Left ventricle myocardium superior (tissue), 1 donor: Measurements from ENCODE around the gene INPP4B. TPM values are rescaled to one million over a fixed set of nuclear protein-coding genes. Genes with fewer than 3 reads are reported as not detected.

Source experiments
- ATAC-seq: fragments of 200-7000 bp; cut with Tn5 transposase; one replicate; pipeline ENCODE4 v1.9.1; 2020; ENCODE audit warnings: mild to moderate bottlenecking, moderate library complexity
- DNase-seq: peaks from one replicate; pipeline ENCODE4 v3.0.0-alpha.2; 2020
- intact Hi-C: fragments of 100-400 bp; cut with micrococcal nuclease; formaldehyde crosslinking; loops from one replicate; pipeline ENCODE4 v1.11.0; 2022
- total RNA-seq: library from RNA; stranded (reverse); fragmentation: NEBNext Ultra II Directional; extraction: Animal tissue kit (Norgen Biotek cat#: 25700); gene quantifications from one replicate; pipeline ENCODE4 v1.2.1, GENCODE V29; 2021
- donor health status: DM: no; HTN: yes; CAD: no; lungs with severe emphysema.

Gene INPP4B
- total RNA-seq, 1 donor from 2014 or later = 15.5 TPM

DNA sequence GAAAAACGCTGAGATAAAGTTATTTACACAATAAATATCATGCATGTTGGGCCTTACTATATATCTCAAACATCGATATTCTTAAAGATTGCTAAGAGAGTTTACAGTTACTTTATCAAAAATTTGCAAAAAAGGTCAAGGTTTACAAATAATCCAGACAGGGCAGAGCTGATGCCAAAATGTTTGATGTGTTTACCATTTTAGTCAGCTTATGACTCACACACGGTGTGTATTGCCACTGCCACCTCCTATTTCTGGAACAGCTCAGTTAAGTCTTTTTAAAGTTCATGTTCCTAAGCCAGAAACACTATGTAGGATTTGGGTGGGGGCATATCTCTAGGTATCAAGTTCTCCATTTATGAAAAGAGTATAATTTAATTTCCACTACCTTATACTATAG lies 580.6 kb downstream of the INPP4B start:
- DNase-seq (no peak), ATAC-seq (peak; percentile 93)
- intact Hi-C loops = no loop called here

DNA sequence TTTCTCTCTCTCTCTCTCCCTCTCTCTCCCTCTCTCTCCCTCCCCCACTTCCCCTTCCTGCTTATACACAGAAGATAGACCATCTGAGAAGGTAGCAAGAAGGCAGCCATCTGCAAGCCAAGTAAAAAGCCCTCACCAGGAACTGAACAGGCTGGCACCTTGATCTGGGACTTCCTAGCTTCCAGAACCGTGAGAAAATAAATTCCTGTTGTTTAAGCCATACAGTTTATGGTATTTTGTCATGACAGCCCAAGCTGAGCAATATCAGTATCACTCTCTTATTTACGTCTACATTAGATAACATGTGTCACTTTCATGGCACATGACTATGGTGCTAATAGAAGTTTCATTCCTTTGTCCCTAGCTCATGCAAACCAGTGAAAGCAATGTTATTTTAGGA lies 581.1 kb downstream of the INPP4B start:
- ATAC-seq (peak; percentile 93), DNase-seq (no peak)
- intact Hi-C loops = no loop called here

DNA sequence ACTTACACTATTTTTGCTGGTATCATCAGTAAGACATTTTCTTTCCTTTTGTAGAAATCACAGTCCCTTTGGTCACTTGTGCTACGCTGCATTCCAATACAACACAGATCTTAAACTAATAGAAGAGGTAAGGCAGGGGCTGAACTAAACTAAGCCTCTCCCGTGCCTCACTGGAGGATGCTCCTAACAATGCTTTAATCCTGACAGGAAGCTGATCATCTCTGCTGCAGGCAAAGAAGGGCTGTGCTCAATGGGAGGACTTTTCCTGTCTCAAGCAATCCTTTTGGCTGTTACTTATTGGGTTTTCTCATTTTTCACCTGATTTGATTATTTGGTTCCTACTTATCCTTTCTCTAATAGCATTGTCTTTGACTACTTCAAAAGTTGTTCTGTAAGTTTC lies 583.1 kb downstream of the INPP4B start:
- no peak for ATAC-seq
- intact Hi-C loops = no loop called here

DNA sequence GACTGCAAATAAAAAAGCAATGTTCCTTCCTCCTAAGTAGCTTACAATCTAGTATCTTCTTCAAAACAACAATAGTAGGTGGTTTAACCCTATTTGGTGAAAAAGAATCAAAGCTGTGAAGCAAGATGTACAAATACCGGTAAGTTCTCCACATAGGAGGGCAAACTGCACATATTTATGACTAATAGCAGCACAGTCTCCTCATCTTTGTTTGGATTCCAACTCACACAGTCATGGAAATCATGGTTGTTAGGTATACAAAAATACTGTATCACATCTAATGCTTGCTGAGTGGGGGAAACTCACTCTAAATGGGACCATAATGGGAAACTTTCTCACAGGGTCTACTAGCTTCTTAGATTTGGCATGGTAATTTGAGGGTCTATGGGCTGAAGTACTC lies 597.2 kb downstream of the INPP4B start:
- intact Hi-C loops = no loop called here
- DNase-seq (no peak), ATAC-seq (no peak)

More for the DNA sequence above, 583.1 kb downstream of the INPP4B start:
- no peak for DNase-seq

DNA sequence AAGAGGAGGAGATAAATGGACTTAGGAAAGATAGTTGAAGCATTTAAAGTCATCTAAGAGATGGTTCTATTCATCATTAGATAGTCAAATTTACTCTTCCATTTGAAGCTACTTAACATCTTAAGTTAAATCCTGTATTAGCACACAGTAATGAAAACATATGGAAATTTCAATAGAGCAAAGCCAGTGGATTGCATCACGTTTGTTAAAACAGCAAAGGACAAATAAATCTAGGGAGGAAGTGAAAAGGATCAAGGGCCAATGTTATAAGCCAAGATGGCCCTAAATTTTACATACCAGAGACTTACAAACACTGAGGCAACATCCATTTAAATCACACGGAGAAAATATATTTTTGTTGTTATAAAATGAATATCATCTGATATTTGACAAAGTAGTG lies 602.8 kb downstream of the INPP4B start:
- ATAC-seq (no peak), DNase-seq (no peak)
- intact Hi-C loops = no loop called here

DNA sequence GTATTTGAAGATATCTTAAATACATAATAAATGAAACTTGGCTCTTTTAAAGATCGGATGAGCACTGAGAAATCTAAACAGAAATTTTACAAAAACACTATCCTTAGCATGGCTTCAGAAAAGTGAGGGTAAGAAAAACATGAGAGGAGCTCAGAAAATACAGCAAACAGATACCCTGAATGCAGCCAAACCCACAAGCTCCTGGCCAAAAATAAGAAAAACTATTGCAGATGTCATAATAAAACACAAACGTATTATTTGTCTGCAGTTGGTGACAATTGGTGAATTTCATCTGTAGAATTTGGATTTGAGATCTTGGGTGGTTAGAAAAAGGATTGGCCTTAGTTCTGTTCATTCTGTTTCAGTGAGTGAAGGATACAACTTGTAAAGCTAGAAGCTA lies 603.9 kb downstream of the INPP4B start:
- no peak for DNase-seq
- no peak for ATAC-seq
- intact Hi-C loops = no loop called here

DNA sequence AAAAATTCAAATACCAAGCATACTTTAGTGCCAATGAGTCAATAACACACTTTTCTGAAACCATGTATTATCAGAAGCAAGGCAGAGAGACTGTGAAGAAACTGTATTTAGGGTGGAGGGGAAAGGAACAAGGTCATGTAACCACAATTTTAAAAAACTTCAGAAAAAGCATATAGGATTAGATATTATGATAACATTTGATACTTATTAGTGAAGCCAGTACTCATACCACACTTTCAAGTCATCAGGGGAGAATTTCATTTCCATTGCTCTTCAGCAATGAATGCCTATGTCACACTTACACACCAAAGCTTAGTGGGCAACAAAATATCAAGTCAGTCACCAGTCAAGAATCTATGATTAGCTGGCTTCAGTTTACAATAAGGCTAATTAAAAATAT lies 607.5 kb downstream of the INPP4B start:
- DNase-seq = no peak
- ATAC-seq = no peak
- intact Hi-C loops = no loop called here

DNA sequence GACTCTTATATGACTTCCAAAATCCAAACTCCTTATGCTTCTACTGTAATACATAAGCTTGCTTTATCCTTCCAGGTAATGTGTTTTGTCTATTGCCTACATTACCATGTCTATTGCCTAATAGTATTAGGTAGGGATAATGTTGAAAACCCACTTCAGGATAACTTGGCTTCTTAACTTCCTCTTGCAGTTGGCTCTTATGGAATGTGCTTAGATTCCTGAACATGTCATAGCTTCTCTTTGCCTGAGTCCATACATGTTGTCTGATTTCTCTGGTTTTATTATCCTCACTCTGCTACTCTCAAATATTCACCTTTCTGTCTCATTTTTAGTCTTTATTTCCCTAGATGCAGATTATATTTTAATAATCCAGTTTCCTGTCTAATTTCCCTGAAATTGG lies 609.8 kb downstream of the INPP4B start:
- intact Hi-C loops = no loop called here
- DNase-seq (no peak), ATAC-seq (no peak)

DNA sequence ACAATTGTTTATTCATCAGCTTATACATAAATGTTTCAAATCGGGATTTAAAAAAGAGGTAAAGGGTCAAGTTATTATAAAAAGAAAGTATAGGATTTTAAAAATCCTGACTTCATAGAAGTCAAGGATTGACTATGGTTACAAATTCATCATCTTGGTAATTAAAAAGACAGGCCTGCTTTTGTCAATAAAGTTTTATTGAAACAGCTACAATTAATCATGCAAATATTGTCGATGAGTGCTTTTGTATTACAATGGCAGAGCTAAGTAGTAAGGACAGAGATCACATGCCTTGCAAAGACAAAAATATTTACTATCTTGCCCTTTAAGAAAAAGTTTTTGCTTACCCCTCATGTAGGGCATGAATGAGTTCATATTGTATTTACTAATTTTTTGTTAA lies 614.3 kb downstream of the INPP4B start:
- ATAC-seq = no peak
- no peak for DNase-seq
- intact Hi-C loops = no loop called here

DNA sequence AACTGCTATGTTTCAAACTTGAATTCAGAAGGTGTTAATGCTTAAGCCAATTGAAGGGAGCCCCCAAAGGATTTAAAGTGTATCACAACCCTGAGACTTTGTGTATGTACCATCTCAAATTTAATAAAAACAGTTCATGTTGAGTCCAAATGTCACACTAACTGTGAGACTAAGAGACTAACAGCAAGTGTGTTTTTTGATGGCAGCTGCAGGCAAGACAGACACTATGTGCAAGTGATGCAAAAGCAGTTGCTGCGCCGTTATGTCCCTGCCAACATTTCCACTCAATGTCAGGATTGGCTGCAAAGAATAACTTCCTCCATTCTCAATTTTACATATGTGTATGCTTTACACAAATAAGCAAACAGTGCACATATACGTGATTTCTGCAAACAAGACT lies 615.1 kb downstream of the INPP4B start:
- ATAC-seq = no peak
- intact Hi-C loops = no loop called here
- DNase-seq = no peak

DNA sequence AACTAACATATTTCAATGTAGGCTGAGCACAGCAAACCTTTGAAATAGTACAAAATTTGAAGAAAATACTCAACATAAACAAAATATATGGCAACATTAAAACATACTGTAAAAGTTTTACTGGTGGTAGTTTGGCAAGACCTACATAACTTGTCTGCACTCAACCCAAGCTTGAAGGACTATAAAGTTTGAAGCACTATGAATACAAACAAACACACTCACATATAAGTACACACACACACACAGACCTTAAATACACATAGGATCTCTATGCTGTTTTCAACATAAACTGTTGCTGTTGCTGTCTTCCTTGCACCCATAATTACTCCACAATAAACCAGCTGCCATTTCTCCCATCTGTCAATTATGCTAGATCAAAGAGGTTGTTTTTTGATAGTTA lies 620.1 kb downstream of the INPP4B start:
- ATAC-seq = no peak
- intact Hi-C loops = no loop called here

DNA sequence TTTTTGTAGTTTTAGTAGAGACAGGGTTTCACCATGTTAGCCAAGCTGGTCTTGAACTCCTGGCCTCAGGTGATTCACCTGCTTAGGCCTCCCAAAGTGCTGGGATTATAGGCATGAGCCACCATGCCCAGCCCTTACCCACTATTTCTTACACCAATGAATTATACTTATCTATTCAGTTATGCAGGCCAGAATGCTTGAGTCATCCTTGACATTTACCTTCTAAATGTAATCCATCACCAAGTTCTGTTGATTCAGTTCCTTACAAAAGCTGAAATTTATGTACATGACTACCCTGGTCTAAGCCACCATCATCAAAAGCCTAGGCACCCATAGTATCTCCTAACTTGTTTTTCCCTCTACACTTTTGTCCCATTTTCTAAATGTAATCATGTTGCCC lies 624.0 kb downstream of the INPP4B start:
- ATAC-seq (no peak), DNase-seq (no peak)
- intact Hi-C loops = no loop called here

More for the DNA sequence above, 620.1 kb downstream of the INPP4B start:
- no peak for DNase-seq

DNA sequence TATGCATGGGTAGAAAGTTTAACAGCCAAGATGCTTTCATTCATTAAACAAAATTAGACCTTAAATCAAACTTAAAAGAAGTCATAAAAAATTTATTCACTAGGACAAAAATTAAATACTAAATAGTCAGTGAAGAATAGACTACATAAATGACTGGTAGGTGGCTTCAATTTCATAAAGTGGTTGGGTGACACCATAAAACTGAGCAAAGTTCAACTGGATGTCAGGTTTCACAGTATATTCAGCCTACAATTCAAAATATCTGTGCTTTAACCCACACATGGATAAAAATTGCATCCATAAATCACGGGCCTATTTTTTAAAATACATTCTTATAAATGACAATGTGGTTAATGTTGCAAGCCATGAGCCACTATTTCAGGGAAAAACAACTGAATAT lies 627.4 kb downstream of the INPP4B start:
- DNase-seq (no peak), ATAC-seq (no peak)
- intact Hi-C loops = no loop called here

DNA sequence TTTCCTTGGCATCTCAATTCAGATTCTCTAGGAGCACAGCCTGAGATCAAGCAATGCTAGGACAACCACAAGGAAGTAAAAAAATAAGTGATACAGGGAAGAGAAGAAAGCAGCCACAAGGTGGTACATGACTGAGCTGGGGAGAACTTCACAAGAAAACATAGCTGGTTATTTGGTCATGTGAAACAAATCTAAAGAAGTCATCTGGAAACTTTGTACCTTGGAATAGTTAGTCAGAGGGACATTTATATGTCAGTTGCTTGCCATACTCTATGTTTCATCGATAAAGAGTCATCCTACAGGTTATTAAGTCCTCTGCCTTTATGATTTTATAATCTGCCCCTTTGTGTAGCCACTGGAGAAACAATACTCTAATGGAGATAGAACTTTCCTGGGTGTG lies 634.7 kb downstream of the INPP4B start:
- ATAC-seq = no peak
- no peak for DNase-seq
- intact Hi-C loops = no loop called here

DNA sequence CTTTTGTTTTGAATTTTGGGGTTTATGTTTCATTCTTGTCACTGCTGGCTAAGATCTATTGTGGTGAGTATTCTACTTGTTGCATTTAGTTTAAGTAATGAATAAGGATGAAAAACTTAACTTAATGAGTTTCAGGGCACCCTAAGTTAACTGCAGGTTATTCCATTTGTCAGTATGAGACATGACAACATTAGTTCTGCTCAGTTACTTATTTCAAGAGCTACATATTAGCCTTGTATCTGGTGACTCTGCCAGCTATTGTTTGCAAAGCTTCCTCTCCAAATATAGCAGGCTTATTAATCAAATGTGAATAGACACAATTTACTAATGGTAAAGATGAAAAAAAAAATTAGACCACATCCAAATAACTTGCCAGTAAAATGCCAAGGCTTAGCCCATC lies 642.6 kb downstream of the INPP4B start:
- DNase-seq (no peak), ATAC-seq (no peak)
- intact Hi-C loops = no loop called here

DNA sequence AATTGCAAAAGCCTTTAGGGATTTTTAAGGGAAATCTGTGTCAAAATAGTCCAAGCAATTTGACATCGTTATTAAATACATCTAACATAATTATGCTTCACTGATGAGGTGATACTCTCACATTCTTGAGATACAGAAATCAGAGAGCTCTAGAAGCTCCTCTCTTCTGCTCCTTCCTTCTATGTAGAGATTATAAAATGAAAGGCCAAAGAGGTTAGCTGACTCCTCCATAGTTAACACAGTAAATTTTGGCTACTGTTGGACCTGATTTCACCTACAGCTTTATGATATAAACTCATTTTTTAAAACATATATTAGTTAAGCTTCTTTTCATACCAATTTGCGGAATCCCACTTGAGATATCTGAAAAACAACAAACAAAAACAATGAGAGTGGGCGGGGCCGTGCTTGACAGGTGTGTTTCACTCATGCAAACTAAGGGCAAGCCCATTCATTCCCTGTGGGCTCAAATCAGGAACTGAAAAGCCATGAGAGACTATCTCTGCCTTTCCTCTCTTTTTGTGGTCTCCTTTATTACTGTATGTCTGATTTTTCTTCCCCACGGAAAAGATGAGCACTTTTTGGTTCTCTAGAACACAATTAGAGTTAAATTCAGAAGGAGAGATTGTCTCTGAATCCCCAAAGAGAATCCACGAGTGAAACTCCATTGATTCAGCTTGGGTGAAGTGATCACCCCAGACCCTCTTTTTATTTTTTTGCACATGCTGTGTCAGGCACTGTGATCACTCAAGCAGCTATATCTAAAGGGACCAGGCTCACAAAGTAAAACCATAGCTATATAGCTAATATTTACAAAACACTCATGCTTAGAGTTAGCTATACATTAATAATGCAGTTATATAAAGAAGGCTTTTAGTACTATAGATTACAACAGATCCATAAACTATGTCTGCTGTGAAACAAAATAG lies 643.4 kb downstream of the INPP4B start:
- intact Hi-C loops = no loop called here
- no peak for DNase-seq
- ATAC-seq = no peak

DNA sequence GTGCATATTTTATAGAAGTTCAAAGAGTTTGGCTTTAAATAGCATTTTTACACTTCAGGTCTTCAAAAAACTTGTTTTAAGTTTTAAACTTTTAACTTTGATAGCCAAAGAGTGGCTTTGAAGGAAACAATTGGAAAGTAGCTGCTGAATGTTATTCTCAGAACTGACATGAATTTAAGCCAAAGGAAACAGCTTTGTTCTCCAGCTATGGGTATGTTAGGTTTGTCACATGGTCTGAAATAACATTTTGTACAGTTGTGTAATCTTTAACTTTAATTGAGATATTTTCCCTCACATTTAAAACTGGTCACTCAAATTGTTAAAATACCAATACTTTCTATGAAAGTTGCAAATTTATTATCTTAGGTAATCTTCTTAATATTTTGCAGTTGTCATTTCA lies 645.1 kb downstream of the INPP4B start:
- ATAC-seq (no peak), DNase-seq (no peak)
- intact Hi-C loops = no loop called here

DNA sequence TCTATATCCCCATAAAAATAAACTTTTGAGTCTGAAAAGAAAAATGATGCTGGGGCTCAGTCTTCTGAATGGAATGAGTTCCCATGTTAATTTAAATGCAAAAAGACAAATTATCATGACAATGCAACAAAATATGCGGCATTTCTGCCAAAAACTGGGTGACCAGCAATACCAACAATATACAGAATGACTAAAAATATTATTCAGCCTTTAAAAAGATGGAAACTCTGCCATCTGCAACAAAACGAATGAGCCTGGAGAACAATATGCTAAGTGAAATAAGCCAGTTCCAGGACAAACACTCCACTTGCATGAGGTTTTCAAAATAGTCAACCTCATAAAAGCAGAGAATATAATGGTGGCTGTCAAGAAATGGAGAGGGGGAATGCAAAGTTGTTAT lies 651.2 kb downstream of the INPP4B start:
- ATAC-seq = no peak
- DNase-seq = no peak
- intact Hi-C loops = no loop called here

DNA sequence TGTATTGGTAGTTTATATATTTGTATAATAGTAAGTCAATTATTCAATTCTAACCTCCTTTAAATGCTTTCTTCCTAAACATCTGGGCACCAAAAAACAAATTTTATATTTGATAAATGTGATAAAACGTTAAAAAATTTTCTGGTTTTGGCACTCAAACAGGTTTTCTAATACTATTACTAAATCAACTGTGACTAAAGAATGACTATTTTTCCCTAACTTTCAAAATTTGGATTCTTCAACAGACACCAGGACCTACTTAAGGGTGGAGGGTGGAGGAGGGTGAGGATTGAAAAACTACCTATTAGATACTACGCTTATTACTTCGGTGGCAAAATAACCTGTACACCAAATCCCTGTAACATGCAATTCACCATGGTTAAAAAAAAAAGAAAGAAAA lies 654.2 kb downstream of the INPP4B start:
- ATAC-seq = no peak

DNA sequence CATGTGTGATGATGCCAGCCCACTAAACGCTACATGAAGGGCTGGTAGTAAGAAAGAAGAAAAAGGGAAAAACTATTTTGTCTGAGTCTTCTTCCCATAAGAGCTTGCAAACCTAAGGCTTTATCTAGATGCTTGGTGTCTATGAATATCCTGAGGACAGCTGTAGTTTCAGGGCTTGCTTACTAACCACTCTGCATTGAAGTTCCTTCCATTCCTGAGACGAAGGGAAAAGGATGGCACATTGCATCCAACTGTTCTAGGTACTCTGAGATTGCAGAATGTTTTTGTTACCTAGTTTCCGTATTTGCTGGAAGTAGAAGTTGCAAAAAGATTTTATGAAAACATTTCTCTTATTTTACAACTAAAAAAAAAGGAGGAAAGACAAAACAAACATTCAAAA lies 665.1 kb downstream of the INPP4B start:
- intact Hi-C loops = no loop called here
- DNase-seq (no peak), ATAC-seq (no peak)

More for the DNA sequence above, 654.2 kb downstream of the INPP4B start:
- intact Hi-C loops = no loop called here
- no peak for DNase-seq

DNA sequence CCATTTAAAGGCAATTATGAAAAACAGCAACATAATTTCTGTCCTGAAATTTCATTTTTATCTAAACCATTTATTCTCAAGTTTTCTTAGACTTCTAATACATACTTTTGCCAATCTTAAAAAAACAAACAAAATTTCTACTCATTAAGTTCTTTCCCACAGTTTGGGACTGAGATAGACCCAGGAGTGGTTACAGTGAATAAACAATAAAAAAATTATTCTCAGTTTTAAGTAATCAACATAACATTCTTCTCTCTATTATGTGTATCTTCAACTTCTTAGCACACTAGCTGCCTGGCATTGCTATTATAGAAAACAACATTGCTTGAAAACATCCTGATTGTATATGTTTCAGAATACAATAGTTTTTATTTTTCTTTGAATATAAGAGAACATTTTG lies 676.9 kb downstream of the INPP4B start:
- DNase-seq (no peak), ATAC-seq (no peak)
- intact Hi-C loops = no loop called here
